Stimulated activated naive CD4-positive, alpha-beta T cell (primary cell): ENCODE results near the gene HOXA6.
A peak's percentile ranks its signal among the peaks of the same experiment; 100 is the strongest.

Experiments
- DNase-seq, 6 experiments: peaks; one replicate each; lab custom pipeline; 2025; lab: John Stamatoyannopoulos, UW

The HOXA6 gene

GRCh38 chr7:27172823-27173510 lies 25.4 kb upstream of the HOXA6 start:
- no peak for DNase-seq

- DNase-seq: no peak
These were observed 24.8 kb upstream of the HOXA6 start for GRCh38 chr7:27172315-27172774.

GRCh38 chr7:27171637-27172314 lies 24.2 kb upstream of the HOXA6 start:
- DNase-seq: no peak

GRCh38 chr7:27171325-27171636 lies 23.7 kb upstream of the HOXA6 start:
- DNase-seq: no peak

- no peak for DNase-seq
These were observed 23.1 kb upstream of the HOXA6 start for GRCh38 chr7:27170426-27171324.

GRCh38 chr7:27169658-27170425 lies 22.3 kb upstream of the HOXA6 start:
- DNase-seq: no peak

- peak in 1 of 6 experiments; percentile 18 for DNase-seq
These were observed 20.8 kb upstream of the HOXA6 start for GRCh38 chr7:27168265-27168947.

GRCh38 chr7:27167916-27168264 lies 20.3 kb upstream of the HOXA6 start:
- no peak for DNase-seq

- no peak for DNase-seq
These were observed 19.2 kb upstream of the HOXA6 start for GRCh38 chr7:27166531-27167505.

- no peak for DNase-seq
These were observed 18.5 kb upstream of the HOXA6 start for GRCh38 chr7:27165996-27166530.

GRCh38 chr7:27165089-27165995 lies 17.8 kb upstream of the HOXA6 start, which contains the start of gene HOXA9:
TSS of gene HOXA9 (minus strand) at chr7:27165537. CDS start at chr7:27165457, 80 bp downstream.
- no peak for DNase-seq

GRCh38 chr7:27164367-27165088 lies 17.0 kb upstream of the HOXA6 start:
- DNase-seq: no peak

- DNase-seq: no peak
These were observed 16.4 kb upstream of the HOXA6 start for GRCh38 chr7:27164045-27164366.

- DNase-seq: no peak
These were observed 15.9 kb upstream of the HOXA6 start for GRCh38 chr7:27163288-27164044.

- no peak for DNase-seq
These were observed 15.2 kb upstream of the HOXA6 start for GRCh38 chr7:27162561-27163287.

GRCh38 chr7:27161721-27162560 lies 14.4 kb upstream of the HOXA6 start:
- DNase-seq: no peak
